Activated T-cell treated with anti-CD3 and anti-CD28 coated beads, Interleukin-2, amount 50 U/mL, for 72 hours (primary cell): ENCODE measurements around the gene HNRNPH1. TPM values are rescaled to one million over a fixed set of nuclear protein-coding genes. Genes with fewer than 3 reads are reported as not detected.

Experiments
- ATAC-seq, 2 donors: fragments of 150-1000 bp; cut with Tn5 transposase; replicated peaks in 1 of 2; 2 replicates each; pipeline ENCODE4 v1.10.0; 2021; ENCODE audit warnings: moderate library complexity in 2 of 2, mild to moderate bottlenecking in 1 of 2
- DNase-seq, 2 donors: peaks; one replicate each; pipeline ENCODE4 v3.0.0; 2021 to 2022; ENCODE audit warnings: mixed read lengths in 1 of 2
- H3K27ac Mint-ChIP-seq: one replicate; pipeline ENCODE4 v1.8.0; 2022; ENCODE audit warnings: mild to moderate bottlenecking, moderate library complexity, mixed read lengths
- H3K27me3 Mint-ChIP-seq: one replicate; pipeline ENCODE4 v1.8.0; 2022; ENCODE audit warnings: low read depth, mixed read lengths
- H3K36me3 Mint-ChIP-seq, 2 donors: one replicate each; pipeline ENCODE4 v1.8.0; 2022; ENCODE audit warnings: mixed read lengths in 2 of 2, mild to moderate bottlenecking in 1 of 2; ENCODE audit not compliant: insufficient read depth in 2 of 2
- H3K4me1 Mint-ChIP-seq: one replicate; pipeline ENCODE4 v1.8.0; 2022; ENCODE audit warnings: low read depth, mixed read lengths
- H3K4me3 Mint-ChIP-seq, 2 donors: one replicate each; pipeline ENCODE4 v1.8.0; 2022; ENCODE audit warnings: mild to moderate bottlenecking in 2 of 2, mixed read lengths in 2 of 2, moderate library complexity in 2 of 2
- H3K9me3 Mint-ChIP-seq, 2 donors: one replicate each; pipeline ENCODE4 v1.8.0; 2022; ENCODE audit warnings: mixed read lengths in 2 of 2
- total RNA-seq, 2 donors: library from RNA; stranded (reverse); gene quantifications; one replicate each; pipeline ENCODE4 v1.2.3, GENCODE V29; 2022

Gene HNRNPH1
- total RNA-seq, 2 donors from 2014 or later = 805 to 958 TPM

GRCh38 chr5:179572386-179572785 lies 51.1 kb downstream of the HNRNPH1 start:
- H3K27ac Mint-ChIP-seq = no peak overlapping the region
- DNase-seq (no peak), ATAC-seq (no peak)
- H3K9me3 Mint-ChIP-seq = no peaks in the 10 kb centered on the region
- H3K36me3 Mint-ChIP-seq = peaks cover 5 to 18% of the 10 kb centered on the region in 2 donors
- H3K4me3 Mint-ChIP-seq = no peak overlapping the region
- no peaks in the 10 kb centered on the region for H3K4me1 Mint-ChIP-seq
- H3K27me3 Mint-ChIP-seq = no peaks in the 10 kb centered on the region

- no peak overlapping the region for H3K4me3 Mint-ChIP-seq
- peaks cover 5 to 20% of the 10 kb centered on the region in 2 donors for H3K36me3 Mint-ChIP-seq
- H3K27me3 Mint-ChIP-seq = no peaks in the 10 kb centered on the region
- DNase-seq (no peak), ATAC-seq (no peak)
- H3K27ac Mint-ChIP-seq = no peak overlapping the region
- no peaks in the 10 kb centered on the region for H3K9me3 Mint-ChIP-seq
- no peaks in the 10 kb centered on the region for H3K4me1 Mint-ChIP-seq
Observed at GRCh38 chr5:179568721-179569120, 54.8 kb downstream of the HNRNPH1 start.

- H3K27me3 Mint-ChIP-seq = no peaks in the 10 kb centered on the region
- no peak for DNase-seq
- H3K36me3 Mint-ChIP-seq = peaks cover 5 to 15% of the 10 kb centered on the region in 2 donors
Observed at GRCh38 chr5:179564526-179564925, 58.9 kb downstream of the HNRNPH1 start.

More at GRCh38 chr5:179564526-179564925, 58.9 kb downstream of the HNRNPH1 start:
- no peak for ATAC-seq
- Mint-ChIP-seq H3K27ac (no peak overlapping the region), H3K4me3 (no peak overlapping the region), H3K4me1 (peaks cover 6% of the 10 kb centered on the region), H3K9me3 (no peaks in the 10 kb centered on the region)

Other genes starting within 250 kb of the HNRNPH1 start
- 10 to 100 TPM; 32.0 to 37.9 TPM for gene RUFY1, start 73.1 kb downstream of the HNRNPH1 start, total RNA-seq
- under 1 TPM in 1 of 2 donors, not detected in 1; 0.44 TPM for gene CBY3, start 57.4 kb upstream of the HNRNPH1 start, total RNA-seq
- gene CANX, start 75.3 kb upstream of the HNRNPH1 start, total RNA-seq = 100 to 1,000 TPM; 572 to 714 TPM
- gene MAML1, start 109.2 kb upstream of the HNRNPH1 start, total RNA-seq = 10 to 100 TPM; 26.9 to 28.0 TPM
- gene LTC4S, start 170.3 kb upstream of the HNRNPH1 start, total RNA-seq = 1 to 10 TPM; 1.5 TPM
- gene MGAT4B, start 183.2 kb upstream of the HNRNPH1 start, total RNA-seq = 100 to 1,000 TPM; 101 to 108 TPM
- 100 to 1,000 TPM; 213 to 226 TPM for gene SQSTM1, start 197.2 kb upstream of the HNRNPH1 start, total RNA-seq
- gene MRNIP, start 235.1 kb upstream of the HNRNPH1 start, total RNA-seq = 10 to 100 TPM; 26.4 to 33.3 TPM